Activated effector memory CD4-positive, alpha-beta T cell treated with anti-CD3 and anti-CD28 coated beads, Interleukin-2, amount 50 U/mL, for 16 hours (primary cell): ENCODE measurements around the gene PTPRN2.

Experiments
- DNase-seq: peaks from one replicate; pipeline ENCODE4 v3.0.0-alpha.2; 2020

Gene PTPRN2

GRCh38 chr7:157997080-157997440 is 590.6 kb downstream of the PTPRN2 start:
- peak; percentile 58 for DNase-seq

GRCh38 chr7:157996359-157997079 is 591.1 kb downstream of the PTPRN2 start:
- no peak for DNase-seq

DNA sequence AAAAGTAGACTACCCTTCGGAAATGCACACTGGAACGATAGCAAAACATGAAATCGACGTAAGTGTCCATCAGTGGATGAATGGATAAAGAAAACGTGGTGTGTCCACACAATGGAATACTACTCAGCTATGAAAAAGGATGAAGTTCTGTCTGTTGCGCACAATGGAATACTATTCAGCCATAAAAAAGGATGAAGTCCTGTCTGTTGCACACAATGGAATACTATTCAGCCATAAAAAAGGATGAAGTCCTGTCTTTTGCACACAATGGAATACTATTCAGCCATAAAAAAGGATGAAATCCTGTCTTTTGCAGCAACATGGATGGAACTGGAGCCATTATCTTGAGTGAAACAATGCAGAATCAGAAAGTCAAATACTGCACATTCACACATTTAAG is 591.8 kb downstream of the PTPRN2 start:
- no peak for DNase-seq

- DNase-seq: no peak
Observed at GRCh38 chr7:157994319-157994718, 593.3 kb downstream of the PTPRN2 start.

DNA sequence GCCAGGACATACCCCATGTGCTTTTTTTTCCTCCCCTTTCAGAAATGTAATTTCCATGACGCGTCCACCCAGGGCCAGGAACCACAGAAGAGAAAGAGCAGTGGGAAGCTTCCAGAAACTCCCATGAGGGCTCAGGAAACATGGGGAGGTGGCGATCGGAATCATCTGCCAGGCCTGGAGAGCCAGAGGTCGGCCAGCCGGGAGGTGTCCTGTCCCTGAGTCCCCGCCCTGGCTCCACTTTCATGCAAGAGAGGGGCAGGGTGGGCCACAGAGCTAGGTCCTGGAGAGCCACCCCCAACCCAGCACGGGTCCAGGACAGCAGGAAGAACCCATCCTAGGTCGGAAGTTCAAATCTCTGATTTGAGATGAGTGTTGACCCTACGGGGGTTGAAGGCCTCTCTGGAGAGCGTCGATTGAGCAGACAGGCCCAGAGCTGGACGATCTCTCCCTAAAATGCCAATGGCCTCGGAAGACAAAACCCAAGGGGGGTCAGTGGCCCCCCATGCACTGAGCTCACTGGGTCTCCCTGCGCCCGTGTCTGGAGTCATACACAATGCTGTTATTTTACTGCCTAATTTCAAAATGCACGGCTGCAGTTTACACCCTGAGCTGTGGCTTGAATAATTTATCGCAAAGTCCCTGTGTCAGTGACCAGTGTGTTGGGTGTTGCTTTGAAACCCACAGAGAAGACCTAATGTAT is 594.1 kb downstream of the PTPRN2 start:
- DNase-seq: peak; percentile 36

GRCh38 chr7:157992511-157993160 is 595.0 kb downstream of the PTPRN2 start:
- DNase-seq: no peak

- DNase-seq: no peak
Observed at GRCh38 chr7:157991761-157992160, 595.9 kb downstream of the PTPRN2 start.

GRCh38 chr7:157991351-157991750 is 596.3 kb downstream of the PTPRN2 start:
- no peak for DNase-seq

DNA sequence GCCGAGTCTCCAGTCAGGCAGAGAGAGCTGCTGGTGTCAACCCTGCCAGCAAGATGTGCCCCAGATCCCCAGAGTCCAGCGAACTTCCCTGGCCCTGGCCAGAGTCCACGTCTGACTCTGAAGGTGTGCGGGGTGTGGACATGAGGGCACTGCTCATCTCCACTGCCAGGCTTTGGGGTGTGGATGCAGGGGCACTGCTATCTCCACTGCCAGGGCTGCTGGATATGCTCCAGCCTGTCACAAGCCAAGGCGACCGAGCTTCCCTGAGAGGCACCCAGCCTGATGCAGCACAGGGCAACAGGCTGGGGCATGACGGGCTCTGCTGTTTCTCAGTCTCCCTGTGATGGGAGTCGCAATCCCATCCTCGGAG is 596.8 kb downstream of the PTPRN2 start:
- no peak for DNase-seq

DNA sequence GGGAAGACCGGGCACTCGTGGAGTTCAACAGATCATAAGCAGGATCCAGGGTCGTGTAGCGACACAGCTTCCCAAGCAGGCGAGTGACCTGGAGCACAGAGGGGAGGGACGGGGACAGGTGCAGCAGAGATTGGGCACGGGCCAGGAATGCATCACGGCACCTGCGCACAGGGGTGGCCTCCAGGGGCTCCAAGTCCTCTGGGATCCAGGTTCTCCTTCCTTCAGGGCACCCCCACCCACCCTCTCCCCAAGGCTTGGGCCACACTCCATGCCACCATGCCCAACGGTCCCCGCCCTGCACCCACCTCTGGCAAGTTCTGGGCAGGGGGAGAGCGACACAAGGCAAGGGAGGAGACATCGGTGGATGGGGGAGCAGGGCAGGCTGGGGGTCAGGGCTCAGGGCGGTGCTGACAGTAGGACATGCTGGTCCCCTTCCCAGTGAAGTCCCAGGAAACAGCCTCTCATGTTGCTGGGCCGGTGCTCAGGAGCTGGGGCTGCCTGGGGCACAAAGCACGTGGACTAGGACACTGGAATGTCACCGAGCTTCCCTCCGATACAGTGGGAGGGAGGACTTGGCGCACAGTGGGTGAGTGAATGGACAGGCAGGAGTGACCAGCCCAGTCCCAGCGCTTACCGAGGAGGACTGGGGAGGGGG is 597.3 kb downstream of the PTPRN2 start:
- peak; percentile 51 for DNase-seq

GRCh38 chr7:157989589-157989988 is 598.0 kb downstream of the PTPRN2 start:
- DNase-seq: peak; percentile 47

DNA sequence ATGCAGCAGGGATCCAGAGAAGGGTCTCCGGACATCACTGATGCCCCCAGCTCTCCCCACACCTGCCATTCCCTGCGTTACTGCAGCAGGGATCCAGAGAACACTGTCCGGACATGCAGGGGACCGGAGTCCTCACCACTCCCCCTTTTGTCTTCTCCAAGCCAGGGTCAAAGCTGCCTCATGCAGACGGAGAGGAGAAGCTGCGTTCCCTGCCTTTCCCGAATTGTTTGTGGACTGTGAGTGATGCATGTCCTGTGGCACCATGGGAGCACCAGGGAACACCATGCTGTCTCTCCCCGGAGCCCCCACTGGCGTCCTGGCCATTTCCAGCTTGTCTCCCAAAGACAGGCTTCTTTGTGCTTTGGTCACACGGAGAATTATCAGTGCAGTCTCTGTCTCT is 599.7 kb downstream of the PTPRN2 start:
- DNase-seq: peak; percentile 38

DNA sequence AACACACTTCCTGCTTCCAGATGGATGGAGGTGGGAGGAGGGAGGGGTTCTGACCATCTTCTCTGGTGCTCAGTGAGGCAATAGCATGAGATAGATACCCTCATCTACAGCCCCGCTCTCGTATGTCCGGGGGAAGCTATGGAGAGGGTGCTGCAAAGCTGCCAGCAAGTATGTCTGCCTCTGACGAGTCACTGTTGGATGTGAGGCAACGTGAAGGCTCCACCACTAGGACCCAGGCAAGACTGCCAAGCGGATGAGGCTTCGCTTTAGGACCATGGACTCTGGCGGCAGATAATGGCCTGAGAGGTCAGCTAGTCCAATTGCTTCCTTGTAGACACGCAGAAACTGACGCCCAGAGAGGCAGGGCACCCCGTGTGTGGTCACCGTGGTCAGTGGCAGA is 601.6 kb downstream of the PTPRN2 start:
- peak; percentile 43 for DNase-seq

DNA sequence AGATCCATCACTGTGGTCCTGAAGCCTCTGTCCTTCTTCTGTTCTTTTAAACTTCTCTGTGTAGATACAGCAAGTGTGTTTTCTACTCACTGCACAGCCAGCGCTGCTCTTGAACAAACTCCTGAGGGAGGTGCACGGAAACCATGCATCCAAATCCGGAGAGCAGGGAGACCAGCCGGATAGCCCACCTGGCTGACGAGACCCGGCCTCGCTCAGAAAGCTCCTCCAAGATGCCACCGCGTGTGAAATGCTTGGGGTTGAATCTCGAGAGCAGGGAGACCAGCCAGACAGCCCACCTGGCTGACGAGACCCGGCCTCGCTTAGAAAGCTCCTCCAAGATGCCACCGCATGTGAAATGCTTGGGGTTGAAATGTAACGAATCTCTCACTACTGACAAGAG is 602.0 kb downstream of the PTPRN2 start:
- DNase-seq: peak; percentile 50

- peak; percentile 34 for DNase-seq
Observed at GRCh38 chr7:157984423-157985163, 603.0 kb downstream of the PTPRN2 start.

- peak; percentile 50 for DNase-seq
Observed at GRCh38 chr7:157983502-157984422, 603.9 kb downstream of the PTPRN2 start.

GRCh38 chr7:157981778-157982177 is 605.8 kb downstream of the PTPRN2 start:
- no peak for DNase-seq

GRCh38 chr7:157980774-157981173 is 606.8 kb downstream of the PTPRN2 start:
- peak; percentile 17 for DNase-seq

DNA sequence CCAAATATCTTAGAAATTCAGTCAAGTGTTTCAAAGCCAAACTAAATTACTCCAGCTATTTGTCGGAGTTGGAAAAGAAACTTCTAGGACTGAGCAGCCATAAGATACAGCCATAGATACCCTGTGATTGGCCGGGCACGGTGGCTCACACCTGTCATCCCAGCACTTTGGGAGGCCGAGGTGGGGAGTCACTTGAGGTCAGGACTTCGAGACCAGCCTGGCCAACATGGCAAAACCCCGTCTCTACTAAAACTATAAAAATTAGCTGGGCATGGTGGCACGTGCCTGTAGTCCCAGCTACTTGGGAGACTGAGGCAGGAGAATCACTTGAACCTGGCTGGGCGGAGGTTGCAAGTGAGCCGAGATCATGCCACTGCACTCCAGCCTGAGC is 607.3 kb downstream of the PTPRN2 start:
- DNase-seq: peak; percentile 22

- peak; percentile 53 for DNase-seq
Observed at GRCh38 chr7:157979636-157980340, 607.8 kb downstream of the PTPRN2 start.

DNA sequence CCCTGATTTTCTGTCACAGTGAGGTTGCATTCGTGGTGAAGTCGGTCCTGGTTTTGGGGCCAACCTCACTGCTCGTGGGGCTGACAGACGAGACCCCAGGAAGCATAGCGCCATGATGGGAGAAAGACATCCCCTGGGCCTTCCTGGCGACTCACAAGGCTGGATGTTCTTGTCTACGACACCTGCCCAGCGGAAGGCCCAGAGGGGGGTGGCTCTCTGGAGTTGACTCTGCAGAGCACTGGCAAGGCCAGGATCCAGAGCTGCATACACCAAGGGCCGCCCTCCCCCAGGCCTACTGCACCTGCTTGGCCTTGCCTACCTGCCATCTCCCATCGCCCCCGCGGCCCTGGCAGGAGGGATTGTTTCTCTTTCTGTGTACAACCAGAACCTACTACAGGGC is 608.9 kb downstream of the PTPRN2 start:
- DNase-seq: peak; percentile 47
